ENCODE results near the gene ZDHHC9.

ZDHHC9 gene

GRCh38 chrX:129833153-129833990 is 10.3 kb downstream of the ZDHHC9 start:
- Mint-ChIP-seq H3K4me1 (no peaks in the 10 kb centered on the region), H3K4me3 (no peak overlapping the region), H3K27ac (no peak overlapping the region), H3K27me3 (ENCODE audit: low read depth, poor library complexity) (no peaks in the 10 kb centered on the region), H3K36me3 (ENCODE audit: low read depth) (peaks cover 42% of the 10 kb centered on the region), H3K9me3 (peaks cover 23% of the 10 kb centered on the region)
- no peak for DNase-seq
- no peak for TF ChIP-seq CTCF (IDR thresholded peaks at IDR 0.05)

GRCh38 chrX:129831091-129831885 is 12.4 kb downstream of the ZDHHC9 start:
- no peaks in the 10 kb centered on the region for H3K4me1 Mint-ChIP-seq
- H3K27me3 Mint-ChIP-seq (ENCODE audit: low read depth, poor library complexity), result no peaks in the 10 kb centered on the region
- no peak overlapping the region for H3K27ac Mint-ChIP-seq
- H3K9me3 Mint-ChIP-seq, result peaks cover 28% of the 10 kb centered on the region
- no peak for DNase-seq
- H3K36me3 Mint-ChIP-seq (ENCODE audit: low read depth), result peaks cover 35% of the 10 kb centered on the region
- no peak overlapping the region for H3K4me3 Mint-ChIP-seq
- TF ChIP-seq CTCF (IDR thresholded peaks at IDR 0.05), result no peak

- Mint-ChIP-seq H3K27me3 (ENCODE audit: low read depth, poor library complexity) (no peaks in the 10 kb centered on the region), H3K4me1 (no peaks in the 10 kb centered on the region), H3K4me3 (no peak overlapping the region), H3K9me3 (peaks cover 34% of the 10 kb centered on the region), H3K27ac (no peak overlapping the region), H3K36me3 (ENCODE audit: low read depth) (peaks cover 38% of the 10 kb centered on the region)
- DNase-seq, result no peak
- TF ChIP-seq CTCF (IDR thresholded peaks at IDR 0.05), result no peak
Observed at GRCh38 chrX:129830494-129830893, 13.2 kb downstream of the ZDHHC9 start.

GRCh38 chrX:129825746-129826505 is 17.8 kb downstream of the ZDHHC9 start:
- H3K4me1 Mint-ChIP-seq, result no peaks in the 10 kb centered on the region
- no peaks in the 10 kb centered on the region for H3K27me3 Mint-ChIP-seq (ENCODE audit: low read depth, poor library complexity)
- DNase-seq, result no peak
- H3K27ac Mint-ChIP-seq, result peak overlapping the region; percentile 56
- H3K4me3 Mint-ChIP-seq, result no peak overlapping the region
- no peak for TF ChIP-seq CTCF (IDR thresholded peaks at IDR 0.05)
- peaks cover 58% of the 10 kb centered on the region for H3K36me3 Mint-ChIP-seq (ENCODE audit: low read depth)
- peaks cover 33% of the 10 kb centered on the region for H3K9me3 Mint-ChIP-seq

- no peak overlapping the region for H3K4me3 Mint-ChIP-seq
- no peak for DNase-seq
- no peak overlapping the region for H3K27ac Mint-ChIP-seq
- peaks cover 62% of the 10 kb centered on the region for H3K36me3 Mint-ChIP-seq (ENCODE audit: low read depth)
- H3K9me3 Mint-ChIP-seq, result peaks cover 32% of the 10 kb centered on the region
- no peaks in the 10 kb centered on the region for H3K27me3 Mint-ChIP-seq (ENCODE audit: low read depth, poor library complexity)
- TF ChIP-seq CTCF (IDR thresholded peaks at IDR 0.05), result no peak
- no peaks in the 10 kb centered on the region for H3K4me1 Mint-ChIP-seq
Observed at GRCh38 chrX:129824620-129825019, 19.1 kb downstream of the ZDHHC9 start.
